ENCODE results near the gene GGT6. TPM values are rescaled to one million over a fixed set of nuclear protein-coding genes. Genes with fewer than 3 reads are reported as not detected.
"Not testable (repeated sequence)": the region's sequence is repeated elsewhere in the genome, so short reads cannot be mapped to it uniquely, and the experiment has no call there.

GGT6 gene
- total RNA-seq, 1 donor from 2014 or later = not detected

DNA sequence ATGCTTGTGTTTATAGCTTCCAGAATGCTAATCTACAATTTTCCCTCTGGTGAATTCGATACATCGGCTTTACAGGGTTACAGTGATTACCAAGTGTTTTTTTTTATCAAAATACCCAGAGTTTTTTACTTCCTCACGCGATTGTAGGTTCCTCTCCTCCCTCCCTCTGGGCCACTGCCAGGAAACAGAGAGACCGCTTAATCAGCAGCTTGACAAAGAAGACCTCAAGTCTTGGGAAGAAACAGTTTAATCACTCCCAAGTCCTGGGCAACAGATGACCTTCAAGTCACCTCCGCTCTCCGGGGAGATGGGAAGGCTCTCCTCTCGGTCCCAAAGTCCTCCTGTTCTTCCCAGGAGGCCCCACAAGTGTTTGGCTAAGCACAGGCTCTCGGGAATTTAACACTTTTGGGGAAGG is 47.4 kb upstream of the GGT6 start:
- Mint-ChIP-seq H3K36me3 (ENCODE audit: low read depth, unreplicated experiment) (no peaks in the 10 kb centered on the region), H3K27ac (ENCODE audit: unreplicated experiment) (peak overlapping the region; percentile 2), H3K4me3 (ENCODE audit: unreplicated experiment) (no peak overlapping the region), H3K4me1 (ENCODE audit: low read depth, unreplicated experiment) (peaks cover 22% of the 10 kb centered on the region), H3K9me3 (ENCODE audit: unreplicated experiment) (no peaks in the 10 kb centered on the region), H3K27me3 (ENCODE audit: low read depth, unreplicated experiment) (peaks cover 23% of the 10 kb centered on the region)
- TF ChIP-seq, protein P1, sequence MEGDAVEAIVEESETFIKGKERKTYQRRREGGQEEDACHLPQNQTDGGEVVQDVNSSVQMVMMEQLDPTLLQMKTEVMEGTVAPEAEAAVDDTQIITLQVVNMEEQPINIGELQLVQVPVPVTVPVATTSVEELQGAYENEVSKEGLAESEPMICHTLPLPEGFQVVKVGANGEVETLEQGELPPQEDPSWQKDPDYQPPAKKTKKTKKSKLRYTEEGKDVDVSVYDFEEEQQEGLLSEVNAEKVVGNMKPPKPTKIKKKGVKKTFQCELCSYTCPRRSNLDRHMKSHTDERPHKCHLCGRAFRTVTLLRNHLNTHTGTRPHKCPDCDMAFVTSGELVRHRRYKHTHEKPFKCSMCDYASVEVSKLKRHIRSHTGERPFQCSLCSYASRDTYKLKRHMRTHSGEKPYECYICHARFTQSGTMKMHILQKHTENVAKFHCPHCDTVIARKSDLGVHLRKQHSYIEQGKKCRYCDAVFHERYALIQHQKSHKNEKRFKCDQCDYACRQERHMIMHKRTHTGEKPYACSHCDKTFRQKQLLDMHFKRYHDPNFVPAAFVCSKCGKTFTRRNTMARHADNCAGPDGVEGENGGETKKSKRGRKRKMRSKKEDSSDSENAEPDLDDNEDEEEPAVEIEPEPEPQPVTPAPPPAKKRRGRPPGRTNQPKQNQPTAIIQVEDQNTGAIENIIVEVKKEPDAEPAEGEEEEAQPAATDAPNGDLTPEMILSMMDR (IDR thresholded peaks at IDR 0.05; ENCODE audit: insufficient read depth, low read depth, low read length) = no peak
- no peak for TF ChIP-seq EZH2 (IDR thresholded peaks at IDR 0.05; ENCODE audit: insufficient read depth, low read length)
- Histone ChIP-seq H3K27ac (ENCODE audit: low read depth, low read length) (no peak overlapping the region), H3K9ac (ENCODE audit: low read length) (no peak overlapping the region), H3K79me2 (ENCODE audit: insufficient read depth, low read length) (no peaks in the 10 kb centered on the region), H3K4me3 (ENCODE audit: insufficient read depth, low read depth, low read length) (no peak overlapping the region), H3K27me3 (ENCODE audit: insufficient read depth, low read length) (peaks cover 33% of the 10 kb centered on the region), H3K4me1 (ENCODE audit: insufficient read depth, low read length) (peaks cover 13% of the 10 kb centered on the region), H3K9me3 (ENCODE audit: insufficient read depth, low read depth, low read length) (no peaks in the 10 kb centered on the region), H4K20me1 (ENCODE audit: insufficient read depth, low read length) (no peaks in the 10 kb centered on the region), H3K36me3 (ENCODE audit: insufficient read depth, low read length) (no peaks in the 10 kb centered on the region), H2AFZ (ENCODE audit: low read depth, low read length) (no peak overlapping the region), H3K4me2 (ENCODE audit: low read length) (peak overlapping the region; percentile 30)
- DNase-seq (ENCODE audit: low read depth) (peak; percentile 58), FAIRE-seq (no peak)

GRCh38 chr17:4607261-4607741 is 46.9 kb upstream of the GGT6 start:
- no peak for FAIRE-seq
- H3K27me3 Mint-ChIP-seq (ENCODE audit: low read depth, unreplicated experiment) = peaks cover 24% of the 10 kb centered on the region
- Histone ChIP-seq H3K4me1 (ENCODE audit: insufficient read depth, low read length) (peaks cover 13% of the 10 kb centered on the region), H3K27me3 (ENCODE audit: insufficient read depth, low read length) (peaks cover 33% of the 10 kb centered on the region), H3K27ac (ENCODE audit: low read depth, low read length) (no peak overlapping the region), H3K9me3 (ENCODE audit: insufficient read depth, low read depth, low read length) (no peaks in the 10 kb centered on the region), H3K9ac (ENCODE audit: low read length) (no peak overlapping the region), H3K4me2 (ENCODE audit: low read length) (peak overlapping the region; percentile 30), H2AFZ (ENCODE audit: low read depth, low read length) (no peak overlapping the region), H4K20me1 (ENCODE audit: insufficient read depth, low read length) (no peaks in the 10 kb centered on the region), H3K79me2 (ENCODE audit: insufficient read depth, low read length) (no peaks in the 10 kb centered on the region), H3K36me3 (ENCODE audit: insufficient read depth, low read length) (no peaks in the 10 kb centered on the region), H3K4me3 (ENCODE audit: insufficient read depth, low read depth, low read length) (no peak overlapping the region)
- no peak for DNase-seq (ENCODE audit: low read depth)
- peaks cover 22% of the 10 kb centered on the region for H3K4me1 Mint-ChIP-seq (ENCODE audit: low read depth, unreplicated experiment)
- H3K4me3 Mint-ChIP-seq (ENCODE audit: unreplicated experiment) = no peak overlapping the region
- TF ChIP-seq, protein P1 (IDR thresholded peaks at IDR 0.05; ENCODE audit: insufficient read depth, low read depth, low read length) = no peak
- no peak for TF ChIP-seq EZH2 (IDR thresholded peaks at IDR 0.05; ENCODE audit: insufficient read depth, low read length)
- peak overlapping the region; percentile 41 for H3K27ac Mint-ChIP-seq (ENCODE audit: unreplicated experiment)
- no peaks in the 10 kb centered on the region for H3K36me3 Mint-ChIP-seq (ENCODE audit: low read depth, unreplicated experiment)
- no peaks in the 10 kb centered on the region for H3K9me3 Mint-ChIP-seq (ENCODE audit: unreplicated experiment)

GRCh38 chr17:4605826-4606225 is 45.4 kb upstream of the GGT6 start:
- H3K4me3 Mint-ChIP-seq (ENCODE audit: unreplicated experiment) = no peak overlapping the region
- no peaks in the 10 kb centered on the region for H3K79me2 ChIP-seq (ENCODE audit: insufficient read depth, low read length)
- H3K4me1 Mint-ChIP-seq (ENCODE audit: low read depth, unreplicated experiment) = peaks cover 22% of the 10 kb centered on the region
- H3K9ac ChIP-seq (ENCODE audit: low read length) = no peak overlapping the region
- H3K4me1 ChIP-seq (ENCODE audit: insufficient read depth, low read length) = peaks cover 13% of the 10 kb centered on the region
- no peak overlapping the region for H3K27ac ChIP-seq (ENCODE audit: low read depth, low read length)
- H3K4me2 ChIP-seq (ENCODE audit: low read length) = no peak overlapping the region
- no peaks in the 10 kb centered on the region for H3K9me3 ChIP-seq (ENCODE audit: insufficient read depth, low read depth, low read length)
- no peak overlapping the region for H2AFZ ChIP-seq (ENCODE audit: low read depth, low read length)
- DNase-seq (ENCODE audit: low read depth) (no peak), FAIRE-seq (no peak)
- no peak overlapping the region for H3K4me3 ChIP-seq (ENCODE audit: insufficient read depth, low read depth, low read length)
- peaks cover 23% of the 10 kb centered on the region for H3K27me3 Mint-ChIP-seq (ENCODE audit: low read depth, unreplicated experiment)
- peaks cover 33% of the 10 kb centered on the region for H3K27me3 ChIP-seq (ENCODE audit: insufficient read depth, low read length)
- no peaks in the 10 kb centered on the region for H3K9me3 Mint-ChIP-seq (ENCODE audit: unreplicated experiment)
- TF ChIP-seq EZH2 (IDR thresholded peaks at IDR 0.05; ENCODE audit: insufficient read depth, low read length) = no peak
- TF ChIP-seq, protein P1 (IDR thresholded peaks at IDR 0.05; ENCODE audit: insufficient read depth, low read depth, low read length) = no peak
- H4K20me1 ChIP-seq (ENCODE audit: insufficient read depth, low read length) = no peaks in the 10 kb centered on the region
- H3K27ac Mint-ChIP-seq (ENCODE audit: unreplicated experiment) = no peak overlapping the region
- H3K36me3 Mint-ChIP-seq (ENCODE audit: low read depth, unreplicated experiment) = no peaks in the 10 kb centered on the region
- H3K36me3 ChIP-seq (ENCODE audit: insufficient read depth, low read length) = no peaks in the 10 kb centered on the region

- Mint-ChIP-seq H3K27me3 (ENCODE audit: low read depth, unreplicated experiment) (peaks cover 14% of the 10 kb centered on the region), H3K4me1 (ENCODE audit: low read depth, unreplicated experiment) (peaks cover 27% of the 10 kb centered on the region)
- H3K4me2 ChIP-seq (ENCODE audit: low read length); H3K27ac Mint-ChIP-seq (ENCODE audit: unreplicated experiment); DNase-seq (ENCODE audit: low read depth); H3K36me3 ChIP-seq (ENCODE audit: insufficient read depth, low read length); H3K79me2 ChIP-seq (ENCODE audit: insufficient read depth, low read length); H3K9me3 ChIP-seq (ENCODE audit: insufficient read depth, low read depth, low read length); FAIRE-seq; H3K4me3 Mint-ChIP-seq (ENCODE audit: unreplicated experiment); H3K4me3 ChIP-seq (ENCODE audit: insufficient read depth, low read depth, low read length); H3K9me3 Mint-ChIP-seq (ENCODE audit: unreplicated experiment); H2AFZ ChIP-seq (ENCODE audit: low read depth, low read length); H4K20me1 ChIP-seq (ENCODE audit: insufficient read depth, low read length); H3K9ac ChIP-seq (ENCODE audit: low read length); H3K36me3 Mint-ChIP-seq (ENCODE audit: low read depth, unreplicated experiment); H3K27ac ChIP-seq (ENCODE audit: low read depth, low read length): not testable (repeated sequence)
- H3K4me1 ChIP-seq (ENCODE audit: insufficient read depth, low read length) = peaks cover 13% of the 10 kb centered on the region
- H3K27me3 ChIP-seq (ENCODE audit: insufficient read depth, low read length) = peaks cover 29% of the 10 kb centered on the region
Measured at GRCh38 chr17:4604736-4605135, 44.4 kb upstream of the GGT6 start.

Data from astrocyte (in vitro differentiated cells and primary cell).